K562 treated with DMSO at 1 percent for 4 hours (cell line): Measurements from ENCODE around the gene TMEM186. TPM values are rescaled to one million over a fixed set of nuclear protein-coding genes. Genes with fewer than 3 reads are reported as not detected.

Source experiments
- total RNA-seq: library from RNA; unstranded; fragments of 300-600 nt; gene quantifications from 2 replicates; pipeline ENCODE4 v1.2.3, GENCODE V29; 2022; ENCODE audit not compliant: insufficient read depth

The TMEM186 gene, protein sequence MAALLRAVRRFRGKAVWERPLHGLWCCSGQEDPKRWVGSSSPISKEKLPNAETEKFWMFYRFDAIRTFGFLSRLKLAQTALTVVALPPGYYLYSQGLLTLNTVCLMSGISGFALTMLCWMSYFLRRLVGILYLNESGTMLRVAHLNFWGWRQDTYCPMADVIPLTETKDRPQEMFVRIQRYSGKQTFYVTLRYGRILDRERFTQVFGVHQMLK
- total RNA-seq: 7.0 and 10.3 TPM in 2 replicates

DNA sequence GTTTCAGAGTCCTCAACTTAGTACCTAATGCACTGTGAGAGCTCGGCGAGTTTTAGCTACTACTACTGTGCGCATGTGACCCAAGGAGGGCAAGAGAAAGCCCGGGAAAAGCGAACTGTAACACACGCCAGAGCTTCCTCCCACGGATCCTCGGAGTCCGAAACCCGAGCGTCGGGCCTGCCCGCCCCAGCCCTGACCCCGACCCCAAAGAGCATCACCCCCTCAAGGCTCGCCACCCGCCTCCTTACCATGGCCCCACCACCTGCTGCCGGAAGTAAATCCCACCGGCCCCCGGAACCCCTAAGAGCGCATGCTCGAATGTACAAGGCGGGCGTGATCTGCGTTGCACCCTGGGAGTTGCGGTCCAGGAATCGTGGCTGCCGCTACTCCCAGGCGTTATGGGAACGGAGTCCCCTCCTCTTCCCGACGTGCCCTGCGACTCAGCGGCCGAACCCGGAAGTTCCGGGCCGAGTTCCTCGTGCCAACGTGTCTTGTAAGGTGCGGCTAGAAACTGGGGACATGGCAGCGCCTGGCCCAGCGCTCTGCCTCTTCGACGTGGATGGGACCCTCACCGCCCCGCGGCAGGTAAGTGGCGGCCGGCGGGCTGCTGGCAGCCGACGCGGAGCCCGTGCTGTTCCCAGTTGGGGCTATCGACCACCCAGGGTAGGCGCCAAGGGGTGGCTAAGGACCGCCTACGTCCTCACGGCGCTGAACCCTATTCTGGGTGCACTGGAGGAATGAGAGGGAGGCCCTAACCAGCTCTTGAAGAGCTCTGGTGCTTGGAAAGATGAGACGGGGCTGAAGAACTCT lies at the start of gene TMEM186, which contains the start of gene PMM2:
Gene TMEM186, minus strand, starts transcription at position 276 of the 810 bp plus-strand sequence. Its CDS starts 25 bp downstream, at position 251.
Gene PMM2, plus strand, starts transcription at position 476 of the 810 bp plus-strand sequence. Its CDS starts 44 bp downstream, at position 520.

Other genes with a start within 250 kb of the TMEM186 start
- not detected in 2 replicates for gene TMEM114, start 207.1 kb downstream of the TMEM186 start, total RNA-seq
- gene METTL22, start 175.9 kb downstream of the TMEM186 start, total RNA-seq: 12.7 and 28.6 TPM in 2 replicates
- gene ABAT, start 123.0 kb downstream of the TMEM186 start, total RNA-seq: 0.70 and 0.78 TPM in 2 replicates
- gene PMM2, start 200 bp upstream of the TMEM186 start, total RNA-seq: 9.7 and 10.9 TPM in 2 replicates
- 138 and 157 TPM in 2 replicates for gene CARHSP1, start 71.4 kb upstream of the TMEM186 start, total RNA-seq
- not detected in 2 replicates for gene LITAFD, start 84.7 kb upstream of the TMEM186 start, total RNA-seq
- 24.3 and 29.2 TPM in 2 replicates for gene USP7, start 166.3 kb upstream of the TMEM186 start, total RNA-seq